Spleen (tissue), 7 donors: ENCODE measurements around the gene TMEM97.

Experiments
- POLR2AphosphoS5 ChIP-seq, 3 donors: sonication (generic); formaldehyde crosslinking; IDR thresholded peaks; one replicate each; pipeline ENCODE4 v1.5.1; 2017; ENCODE audit warnings: antibody characterized with exemption in 3 of 3
- TF ChIP-seq, protein P1 (sequence below), 11 experiments: fragments of 200-600 bp in 7 of 11; fragments of 450-650 bp in 4 of 11; sonication (generic) in 4 of 11; IDR thresholded peaks in 8 of 11; conservative IDR thresholded peaks in 3 of 11; 1 replicate in 7 of 11; 2 replicates in 4 of 11; pipeline versions ENCODE4 v1.4.0 to v1.8.0; 2016 to 2021; ENCODE audit warnings: antibody characterized with exemption in 11 of 11, inconsistent platforms in 4 of 11, mild to moderate bottlenecking in 1 of 11
- donor health status: DM: no; HTN: no; CAD: no; lungs with moderate emphysema.
- donor health status: DM: no; HTN: no; CAD: no.
- donor health status: DM: no; HTN: no; CAD: no.

DNA sequence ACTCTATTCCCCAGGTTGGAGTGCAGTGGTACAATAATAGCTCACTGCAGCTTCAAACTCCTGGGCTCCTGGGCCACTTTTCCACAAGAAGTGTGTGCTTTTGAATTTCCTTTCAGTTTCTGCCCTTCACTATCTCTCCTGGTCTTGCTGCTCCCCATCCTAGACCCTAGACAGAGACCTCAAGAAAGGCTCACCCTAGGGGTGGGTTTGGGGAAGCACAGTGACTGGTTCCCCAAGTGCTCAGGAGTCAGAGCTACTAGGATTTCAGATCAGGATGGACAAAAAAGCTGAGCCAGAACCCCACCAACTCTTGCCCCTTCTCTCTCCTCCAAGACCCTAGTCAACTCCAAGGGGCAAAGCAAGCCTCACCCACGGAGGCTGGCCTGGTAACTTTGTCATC, 47.6 kb downstream of the TMEM97 start:
- no peak for TF ChIP-seq POLR2AphosphoS5 (IDR thresholded peaks at IDR 0.05)
- TF ChIP-seq, protein P1, sequence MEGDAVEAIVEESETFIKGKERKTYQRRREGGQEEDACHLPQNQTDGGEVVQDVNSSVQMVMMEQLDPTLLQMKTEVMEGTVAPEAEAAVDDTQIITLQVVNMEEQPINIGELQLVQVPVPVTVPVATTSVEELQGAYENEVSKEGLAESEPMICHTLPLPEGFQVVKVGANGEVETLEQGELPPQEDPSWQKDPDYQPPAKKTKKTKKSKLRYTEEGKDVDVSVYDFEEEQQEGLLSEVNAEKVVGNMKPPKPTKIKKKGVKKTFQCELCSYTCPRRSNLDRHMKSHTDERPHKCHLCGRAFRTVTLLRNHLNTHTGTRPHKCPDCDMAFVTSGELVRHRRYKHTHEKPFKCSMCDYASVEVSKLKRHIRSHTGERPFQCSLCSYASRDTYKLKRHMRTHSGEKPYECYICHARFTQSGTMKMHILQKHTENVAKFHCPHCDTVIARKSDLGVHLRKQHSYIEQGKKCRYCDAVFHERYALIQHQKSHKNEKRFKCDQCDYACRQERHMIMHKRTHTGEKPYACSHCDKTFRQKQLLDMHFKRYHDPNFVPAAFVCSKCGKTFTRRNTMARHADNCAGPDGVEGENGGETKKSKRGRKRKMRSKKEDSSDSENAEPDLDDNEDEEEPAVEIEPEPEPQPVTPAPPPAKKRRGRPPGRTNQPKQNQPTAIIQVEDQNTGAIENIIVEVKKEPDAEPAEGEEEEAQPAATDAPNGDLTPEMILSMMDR (IDR thresholded peaks at IDR 0.05 in 8 of 11, conservative IDR thresholded peaks at IDR 0.05 in 3 of 11) = no peak
